GM18868 (cell line): ENCODE measurements around the gene ABCG1.

Source experiments
- ATAC-seq: cut with Tn5 transposase; IDR thresholded peaks from one replicate; pipeline ENCODE4 v1.9.1; 2021; ENCODE audit warnings: mild to moderate bottlenecking, moderate library complexity; ENCODE audit not compliant: unreplicated experiment

Gene ABCG1

GRCh38 chr21:42214081-42214750 lies 4.7 kb upstream of the ABCG1 start:
- ATAC-seq = no peak

GRCh38 chr21:42214921-42215320 lies 4.0 kb upstream of the ABCG1 start:
- ATAC-seq = no peak

GRCh38 chr21:42215942-42216725 lies 2.8 kb upstream of the ABCG1 start:
- ATAC-seq = no peak

GRCh38 chr21:42216726-42217572 lies 2.0 kb upstream of the ABCG1 start:
- no peak for ATAC-seq

GRCh38 chr21:42219606-42220137 lies 732 bp downstream of the ABCG1 start:
- ATAC-seq = no peak

- no peak for ATAC-seq
These were observed 1.3 kb downstream of the ABCG1 start for GRCh38 chr21:42220138-42220701.

GRCh38 chr21:42221581-42222345 lies 2.8 kb downstream of the ABCG1 start:
- ATAC-seq = no peak

GRCh38 chr21:42222386-42222785 lies 3.4 kb downstream of the ABCG1 start:
- ATAC-seq = no peak

- no peak for ATAC-seq
These were observed 4.0 kb downstream of the ABCG1 start for GRCh38 chr21:42222821-42223390.

GRCh38 chr21:42223826-42224575 lies 5.1 kb downstream of the ABCG1 start:
- ATAC-seq = no peak

GRCh38 chr21:42225042-42225441 lies 6.1 kb downstream of the ABCG1 start:
- ATAC-seq = no peak

- no peak for ATAC-seq
These were observed 6.7 kb downstream of the ABCG1 start for GRCh38 chr21:42225571-42226155.

- ATAC-seq = no peak
These were observed 7.7 kb downstream of the ABCG1 start for GRCh38 chr21:42226626-42227025.

- peak; percentile 92 for ATAC-seq
These were observed 9.2 kb downstream of the ABCG1 start for GRCh38 chr21:42227909-42228708.

GRCh38 chr21:42228709-42229220 lies 9.8 kb downstream of the ABCG1 start:
- ATAC-seq = no peak

- no peak for ATAC-seq
These were observed 10.7 kb downstream of the ABCG1 start for GRCh38 chr21:42229676-42230075.

- ATAC-seq = no peak
These were observed 11.2 kb downstream of the ABCG1 start for GRCh38 chr21:42230178-42230577.

- no peak for ATAC-seq
These were observed 11.7 kb downstream of the ABCG1 start for GRCh38 chr21:42230636-42231035.
